MM.1S (cell line): Measurements from ENCODE around the gene BPIFA3.

ENCODE experiments used
- DNase-seq: peaks from one replicate; pipeline ENCODE4 v3.0.0-alpha.2; 2015
- H2AFZ ChIP-seq: fragments of 300-600 bp; sonication (generic); 2 replicates; pipeline ENCODE4 v1.6.0; 2016; ENCODE audit warnings: antibody characterized with exemption, low read length
- H3F3A ChIP-seq: fragments of 300-600 bp; sonication (generic); 2 replicates; pipeline ENCODE4 v1.6.1; 2016; ENCODE audit warnings: mild to moderate bottlenecking, antibody characterized with exemption, low read length, moderate library complexity, mixed read lengths; ENCODE audit not compliant: insufficient read depth
- H3K27ac ChIP-seq: fragments of 300-600 bp; sonication (generic); 2 replicates; pipeline ENCODE4 v1.5.1; 2016; ENCODE audit warnings: mild to moderate bottlenecking, low read length
- H3K27me3 ChIP-seq: fragments of 300-600 bp; sonication (generic); replicated peaks from 2 replicates; pipeline ENCODE4 v1.6.0; 2016; ENCODE audit warnings: low read length; ENCODE audit not compliant: insufficient read depth
- H3K36me3 ChIP-seq: fragments of 300-600 bp; sonication (generic); replicated peaks from 2 replicates; pipeline ENCODE4 v1.6.1; 2016; ENCODE audit warnings: mild to moderate bottlenecking, low read length, mixed read lengths; ENCODE audit not compliant: insufficient read depth
- H3K4me1 ChIP-seq: fragments of 300-600 bp; sonication (generic); 2 replicates; pipeline ENCODE4 v1.6.1; 2016; ENCODE audit warnings: low read length, mixed read lengths
- H3K4me2 ChIP-seq: fragments of 300-600 bp; sonication (generic); 2 replicates; pipeline ENCODE4 v1.6.0; 2016; ENCODE audit warnings: low read depth, low read length
- H3K4me3 ChIP-seq: fragments of 300-600 bp; sonication (generic); 2 replicates; pipeline ENCODE4 v1.5.1; 2016; ENCODE audit warnings: low read length, mixed read lengths
- H3K79me2 ChIP-seq: fragments of 300-600 bp; sonication (generic); 2 replicates; pipeline ENCODE4 v1.6.1; 2016; ENCODE audit warnings: mixed run types, low read length, mixed read lengths
- H3K9ac ChIP-seq: fragments of 300-600 bp; sonication (generic); 2 replicates; pipeline ENCODE4 v1.6.1; 2016; ENCODE audit warnings: low read length, mixed read lengths
- H3K9me2 ChIP-seq: fragments of 300-600 bp; sonication (generic); replicated peaks from 2 replicates; pipeline ENCODE4 v1.6.1; 2016; ENCODE audit warnings: mild to moderate bottlenecking, low read length, mixed read lengths; ENCODE audit not compliant: insufficient read depth
- H3K9me3 ChIP-seq: fragments of 300-600 bp; sonication (generic); replicated peaks from 2 replicates; pipeline ENCODE4 v1.6.1; 2016; ENCODE audit warnings: mild to moderate bottlenecking, low read length, mixed read lengths; ENCODE audit not compliant: insufficient read depth
- H4K20me1 ChIP-seq: fragments of 300-600 bp; sonication (generic); 2 replicates; pipeline ENCODE4 v1.6.1; 2016; ENCODE audit warnings: mild to moderate bottlenecking, low read length, moderate library complexity, mixed read lengths; ENCODE audit not compliant: insufficient read depth
- EZH2 ChIP-seq: fragments of 300-600 bp; sonication (generic); optimal IDR thresholded peaks from 2 replicates; pipeline ENCODE3; 2017; ENCODE audit warnings: low read depth, mild to moderate bottlenecking, antibody characterized with exemption, low read length, mixed read lengths
- EZH2phosphoT487 ChIP-seq: fragments of 300-600 bp; sonication (generic); IDR thresholded peaks from 2 replicates; pipeline ENCODE4 v1.6.1; 2018; ENCODE audit warnings: antibody characterized with exemption, low read length
- TF ChIP-seq, protein P1 (sequence below): fragments of 300-600 bp; sonication (generic); IDR thresholded peaks from 2 replicates; pipeline ENCODE4 v1.5.1; 2016; ENCODE audit warnings: antibody characterized with exemption, low read length, mixed read lengths

BPIFA3 gene

DNA sequence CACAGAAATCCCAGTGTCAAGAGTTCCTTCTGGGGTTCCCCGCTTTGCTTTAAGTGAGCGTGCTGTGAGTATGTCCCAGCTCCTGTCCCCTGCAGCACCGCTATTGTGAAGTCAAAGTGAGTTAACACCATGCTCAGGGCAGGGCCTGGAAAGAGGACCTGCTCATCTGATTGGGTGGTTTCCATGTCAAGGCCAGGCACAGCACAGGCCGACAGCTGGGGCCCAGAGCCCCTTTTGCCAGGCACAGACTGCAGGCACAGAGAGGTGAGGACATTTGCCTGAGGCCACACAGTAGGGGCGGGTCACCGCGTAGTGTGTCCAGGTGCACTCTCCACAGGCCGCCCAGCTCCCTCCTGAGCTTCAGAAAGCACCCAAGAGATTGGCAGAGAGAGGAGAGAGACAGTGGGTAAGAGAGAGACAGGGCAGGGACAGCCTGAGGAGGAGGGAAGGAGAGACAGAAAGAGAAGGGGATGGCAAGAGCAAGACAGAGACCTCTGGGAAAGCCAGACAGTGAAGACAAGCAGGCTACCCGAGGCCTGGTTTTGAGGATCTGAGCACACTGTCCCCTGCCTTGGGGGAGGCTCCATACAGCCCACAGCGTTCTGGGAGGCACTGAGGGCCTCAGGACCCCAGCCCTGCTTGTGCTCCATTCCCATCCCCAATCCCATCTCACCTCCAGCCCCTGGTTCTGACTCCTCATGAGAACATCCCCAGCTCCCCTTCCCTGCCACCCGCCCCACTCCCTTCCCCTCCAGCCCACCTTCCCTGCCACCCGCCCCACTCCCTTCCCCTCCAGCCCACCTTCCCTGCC lies 59.4 kb downstream of the BPIFA3 start:
- Histone ChIP-seq H3K9me3 (no peaks in the 10 kb centered on the region), H4K20me1 (no peaks in the 10 kb centered on the region), H3K9ac (no peak overlapping the region), H2AFZ (no peak overlapping the region), H3K79me2 (no peaks in the 10 kb centered on the region), H3K27me3 (peaks cover 86% of the 10 kb centered on the region), H3K4me3 (no peak overlapping the region), H3F3A (no peaks in the 10 kb centered on the region), H3K4me1 (no peaks in the 10 kb centered on the region), H3K9me2 (no peaks in the 10 kb centered on the region), H3K27ac (no peak overlapping the region), H3K4me2 (no peak overlapping the region), H3K36me3 (no peaks in the 10 kb centered on the region)
- no peak for DNase-seq
- TF ChIP-seq EZH2phosphoT487 (no peak), EZH2 (no peak)
- TF ChIP-seq, protein P1, sequence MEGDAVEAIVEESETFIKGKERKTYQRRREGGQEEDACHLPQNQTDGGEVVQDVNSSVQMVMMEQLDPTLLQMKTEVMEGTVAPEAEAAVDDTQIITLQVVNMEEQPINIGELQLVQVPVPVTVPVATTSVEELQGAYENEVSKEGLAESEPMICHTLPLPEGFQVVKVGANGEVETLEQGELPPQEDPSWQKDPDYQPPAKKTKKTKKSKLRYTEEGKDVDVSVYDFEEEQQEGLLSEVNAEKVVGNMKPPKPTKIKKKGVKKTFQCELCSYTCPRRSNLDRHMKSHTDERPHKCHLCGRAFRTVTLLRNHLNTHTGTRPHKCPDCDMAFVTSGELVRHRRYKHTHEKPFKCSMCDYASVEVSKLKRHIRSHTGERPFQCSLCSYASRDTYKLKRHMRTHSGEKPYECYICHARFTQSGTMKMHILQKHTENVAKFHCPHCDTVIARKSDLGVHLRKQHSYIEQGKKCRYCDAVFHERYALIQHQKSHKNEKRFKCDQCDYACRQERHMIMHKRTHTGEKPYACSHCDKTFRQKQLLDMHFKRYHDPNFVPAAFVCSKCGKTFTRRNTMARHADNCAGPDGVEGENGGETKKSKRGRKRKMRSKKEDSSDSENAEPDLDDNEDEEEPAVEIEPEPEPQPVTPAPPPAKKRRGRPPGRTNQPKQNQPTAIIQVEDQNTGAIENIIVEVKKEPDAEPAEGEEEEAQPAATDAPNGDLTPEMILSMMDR, result no peak
